ENCODE results near the gene GGT7. TPM values are rescaled to one million over a fixed set of nuclear protein-coding genes. Genes with fewer than 3 reads are reported as not detected.
A peak's percentile ranks its signal among the peaks of the same experiment; 100 is the strongest.

Gene GGT7
- total RNA-seq, 1 experiment from 2014 or later: 3.9 TPM

DNA sequence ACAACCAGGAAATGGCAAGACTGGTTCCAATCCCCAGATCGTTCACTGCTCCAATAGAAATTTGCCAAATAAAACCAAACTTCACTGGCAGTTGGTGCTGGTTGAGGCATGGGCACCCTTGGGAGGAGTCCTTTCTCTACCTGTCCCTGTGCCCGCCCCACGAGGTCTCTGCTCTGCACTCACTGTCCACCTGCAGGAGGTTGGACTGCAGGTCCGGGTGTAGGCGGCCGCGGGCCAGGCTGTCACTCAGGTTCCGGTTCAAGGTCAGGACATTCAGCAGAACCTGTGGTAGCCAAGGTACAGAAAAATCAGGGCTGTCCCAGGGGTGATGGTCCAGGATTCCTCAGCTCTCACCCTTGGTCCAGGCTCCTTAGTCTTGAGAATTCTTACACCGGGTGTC is 22.9 kb downstream of the GGT7 start:
- H3K36me3 ChIP-seq: peaks cover 38% of the 10 kb centered on the region
- DNase-seq (ENCODE audit: low read depth in 1 of 2, low spot score in 2 of 2): no peak
- no peak overlapping the region for H3K4me3 ChIP-seq

DNA sequence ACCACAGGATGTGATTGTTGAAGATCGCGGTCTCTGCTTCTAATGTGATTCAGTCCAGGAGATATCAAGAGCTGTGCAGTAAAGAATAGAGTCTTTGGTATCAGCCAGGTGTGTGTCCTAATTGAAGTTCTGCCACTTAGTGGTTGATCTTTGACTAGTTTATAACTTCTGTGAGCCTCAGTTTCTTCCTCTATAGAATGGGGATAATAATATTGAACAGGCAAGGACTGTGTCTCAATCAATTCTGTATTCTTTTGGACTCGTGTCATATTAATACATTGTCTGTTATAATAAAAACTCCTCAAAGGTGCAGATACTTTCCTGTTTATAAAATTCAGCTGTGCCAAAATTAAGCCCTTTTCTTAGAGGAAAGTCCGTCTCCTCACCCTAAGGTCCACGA is 24.1 kb downstream of the GGT7 start:
- Histone ChIP-seq H3K4me3 (no peak overlapping the region), H3K9me3 (replicated peaks) (no peaks in the 10 kb centered on the region), H3K27me3 (replicated peaks) (no peaks in the 10 kb centered on the region), H3K36me3 (peaks cover 38% of the 10 kb centered on the region), H3K4me1 (replicated peaks) (no peaks in the 10 kb centered on the region), H3K27ac (no peak overlapping the region)
- DNase-seq (ENCODE audit: low read depth in 1 of 2, low spot score in 2 of 2): no peak

More for the DNA sequence above, 22.9 kb downstream of the GGT7 start:
- Histone ChIP-seq H3K27ac (no peak overlapping the region), H3K27me3 (replicated peaks) (no peaks in the 10 kb centered on the region), H3K4me1 (replicated peaks) (no peaks in the 10 kb centered on the region), H3K9me3 (replicated peaks) (no peaks in the 10 kb centered on the region)

DNA sequence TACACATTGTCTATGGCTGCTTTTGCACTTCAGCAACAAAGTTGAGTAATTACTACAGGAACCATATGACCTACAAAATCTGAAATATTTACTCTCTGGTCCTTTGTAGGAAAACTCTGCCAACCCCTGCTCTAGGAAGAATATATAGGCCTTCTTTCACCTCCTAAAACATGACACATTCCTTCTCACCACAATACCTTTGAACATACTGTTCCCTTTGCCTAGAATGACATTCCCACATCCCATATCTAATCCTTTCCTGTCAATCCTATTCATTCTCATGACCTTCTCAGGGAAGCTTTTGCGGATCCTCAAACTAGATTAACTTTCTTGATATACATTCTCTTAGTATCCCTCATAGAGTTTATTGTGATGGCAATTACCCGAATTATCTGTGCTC is 29.2 kb downstream of the GGT7 start:
- no peak overlapping the region for H3K27ac ChIP-seq
- H3K9me3 ChIP-seq (replicated peaks): no peaks in the 10 kb centered on the region
- H3K4me3 ChIP-seq: no peak overlapping the region
- H3K27me3 ChIP-seq (replicated peaks): 0 out of 2 replicates have a peak, but pooled peaks cover 3% of the 10 kb centered on the region
- no peaks in the 10 kb centered on the region for H3K4me1 ChIP-seq (replicated peaks)
- DNase-seq (ENCODE audit: low read depth in 1 of 2, low spot score in 2 of 2): no peak
- H3K36me3 ChIP-seq: 0 out of 2 replicates have a peak, but pooled peaks cover 3% of the 10 kb centered on the region

DNA sequence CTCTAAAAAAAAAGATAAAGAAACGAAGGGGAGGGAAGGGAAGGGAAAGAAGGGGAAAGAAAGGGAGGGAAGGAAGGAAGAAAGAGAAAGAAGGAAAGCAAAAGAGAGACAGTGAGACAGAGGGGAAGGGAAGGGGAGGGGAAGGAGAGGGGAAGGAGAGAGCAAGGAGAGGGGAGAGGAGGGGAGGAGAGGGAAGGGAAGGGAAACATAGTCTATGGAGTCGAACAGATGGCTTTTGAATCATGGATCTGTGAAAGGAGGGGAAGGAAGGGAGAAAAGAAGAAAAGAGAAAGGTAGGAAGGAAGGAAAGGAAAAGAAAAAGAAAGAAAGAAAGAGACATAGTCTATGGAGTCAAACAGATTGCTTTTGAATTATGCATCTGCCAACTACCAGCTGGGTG is 30.5 kb downstream of the GGT7 start:
- no peak overlapping the region for H3K4me3 ChIP-seq
- H3K27me3 ChIP-seq (replicated peaks): peaks cover 3% of the 10 kb centered on the region; the same call in 1 of the 2 replicates
- H3K4me1 ChIP-seq (replicated peaks): no peaks in the 10 kb centered on the region
- no peaks in the 10 kb centered on the region for H3K9me3 ChIP-seq (replicated peaks)
- DNase-seq (ENCODE audit: low read depth in 1 of 2, low spot score in 2 of 2): no peak
- no peaks in the 10 kb centered on the region for H3K36me3 ChIP-seq
- H3K27ac ChIP-seq: no peak overlapping the region

DNA sequence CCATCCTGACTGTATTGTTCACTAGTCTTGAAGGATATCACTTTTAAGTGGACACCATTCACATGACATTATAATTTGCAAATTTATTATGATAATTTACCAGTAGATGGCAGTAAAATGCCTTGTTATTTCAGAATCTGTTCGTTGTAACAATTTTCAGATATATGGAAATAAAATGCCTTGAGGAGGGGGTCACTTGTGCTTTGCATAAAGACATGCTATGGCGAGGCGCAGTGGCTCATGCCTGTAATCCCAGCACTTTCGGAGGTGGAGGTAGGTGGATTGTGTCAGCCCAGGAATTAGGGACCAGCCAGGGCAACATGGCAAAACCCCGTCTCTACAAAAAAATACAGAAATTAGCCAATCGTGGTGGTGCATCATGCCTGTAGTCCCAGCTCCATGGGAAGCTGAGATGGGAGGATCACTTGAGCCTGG is 38.2 kb downstream of the GGT7 start:
- DNase-seq (ENCODE audit: low read depth in 1 of 2, low spot score in 2 of 2): peak in 1 of 2 experiments; percentile 39
- H3K9me3 ChIP-seq (replicated peaks): no peaks in the 10 kb centered on the region
- no peak overlapping the region for H3K27ac ChIP-seq
- H3K36me3 ChIP-seq: no peaks in the 10 kb centered on the region
- H3K4me3 ChIP-seq: no peak overlapping the region
- H3K4me1 ChIP-seq (replicated peaks): no peaks in the 10 kb centered on the region
- peaks cover 10% of the 10 kb centered on the region for H3K27me3 ChIP-seq (replicated peaks)

DNA sequence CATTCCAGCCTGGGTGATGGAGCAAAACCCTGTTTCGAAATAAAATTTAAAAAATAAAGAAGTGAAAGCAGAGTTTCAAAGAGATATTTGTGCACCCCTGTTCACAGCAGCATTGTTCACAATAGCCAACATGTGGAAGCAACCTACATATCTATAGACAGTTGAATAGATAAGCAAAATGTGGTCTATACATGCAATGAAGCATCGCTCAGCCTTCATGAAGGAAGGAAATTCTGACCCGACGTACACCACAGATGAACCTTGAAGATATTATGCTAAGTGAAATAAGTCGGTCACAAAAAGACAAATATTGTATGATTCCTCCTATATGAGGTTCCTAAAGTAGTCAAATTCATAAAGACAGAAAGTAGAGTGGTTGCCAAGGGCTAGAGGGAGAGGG is 40.7 kb downstream of the GGT7 start:
- no peaks in the 10 kb centered on the region for H3K36me3 ChIP-seq
- no peaks in the 10 kb centered on the region for H3K4me1 ChIP-seq (replicated peaks)
- no peak for DNase-seq (ENCODE audit: low read depth in 1 of 2, low spot score in 2 of 2)
- no peaks in the 10 kb centered on the region for H3K9me3 ChIP-seq (replicated peaks)
- H3K4me3 ChIP-seq: no peak overlapping the region
- peaks cover 10% of the 10 kb centered on the region for H3K27me3 ChIP-seq (replicated peaks)
- H3K27ac ChIP-seq: no peak overlapping the region

DNA sequence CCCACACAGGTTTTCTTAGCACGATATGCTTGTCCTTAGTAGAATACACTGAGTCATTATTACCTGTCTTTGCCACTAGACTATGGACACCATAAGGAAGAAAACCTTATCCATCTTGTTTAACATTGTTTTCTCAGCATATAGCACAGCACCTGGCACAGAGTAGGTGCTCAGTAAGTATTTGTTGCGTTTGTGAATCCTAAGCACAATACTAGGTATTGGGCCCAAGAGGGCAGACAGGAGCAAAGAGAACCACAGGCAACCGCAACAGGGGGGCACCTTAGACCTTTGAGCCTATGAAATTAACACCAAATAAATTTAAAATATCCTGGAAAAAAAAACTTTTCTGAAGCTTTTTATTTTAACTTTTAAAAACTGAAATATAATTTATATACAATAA is 43.5 kb downstream of the GGT7 start:
- H3K27me3 ChIP-seq (replicated peaks): peaks cover 10% of the 10 kb centered on the region
- H3K4me3 ChIP-seq: no peak overlapping the region
- no peak overlapping the region for H3K27ac ChIP-seq
- DNase-seq (ENCODE audit: low read depth in 1 of 2, low spot score in 2 of 2): no peak
- H3K36me3 ChIP-seq: peaks cover 6% of the 10 kb centered on the region
- no peaks in the 10 kb centered on the region for H3K9me3 ChIP-seq (replicated peaks)
- H3K4me1 ChIP-seq (replicated peaks): peaks cover 9% of the 10 kb centered on the region

DNA sequence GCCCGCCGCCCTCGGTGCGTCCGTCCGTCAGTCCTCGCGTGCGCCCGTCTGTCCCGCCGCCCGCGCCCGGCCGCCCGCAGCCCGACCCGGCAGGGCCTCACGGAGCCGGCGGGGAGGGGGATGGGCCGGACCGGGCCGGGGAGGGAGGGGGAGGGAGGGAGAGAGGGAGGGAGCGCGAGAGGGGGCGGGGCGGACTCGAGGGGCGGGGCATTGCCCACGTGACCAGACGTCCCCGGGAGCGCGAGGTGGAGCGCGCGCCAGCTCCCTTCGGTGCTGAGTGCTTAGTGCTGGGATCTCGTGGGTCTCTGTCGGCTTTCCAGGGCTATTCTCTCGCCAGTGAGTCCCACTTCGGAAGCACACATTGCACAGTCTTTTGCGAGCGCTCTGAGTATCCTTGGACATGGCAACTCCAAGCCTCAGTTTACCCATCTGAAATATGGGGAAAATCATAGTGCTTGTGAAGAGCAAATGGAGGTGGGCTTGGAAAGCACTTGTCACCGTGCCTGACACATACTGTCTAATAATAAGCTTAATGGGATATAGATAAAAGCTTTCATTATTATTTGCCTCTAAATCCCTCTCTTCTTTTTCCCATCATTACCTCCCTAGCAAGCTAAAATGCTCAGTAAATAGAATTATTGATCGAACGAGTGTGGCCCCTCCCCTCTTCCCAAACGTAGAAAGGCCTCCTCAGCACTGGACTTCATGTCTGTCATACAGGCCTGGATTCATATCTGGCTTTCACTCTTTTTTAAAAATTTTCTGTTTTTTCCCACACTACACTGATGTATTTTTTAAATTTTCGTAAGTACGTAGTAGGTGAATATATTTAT is 46.9 kb downstream of the GGT7 start, which contains the start of gene NCOA6:
Gene NCOA6, minus strand, starts transcription at position 122 of the 833 bp plus-strand sequence. CDS start 43,296 bp downstream, outside the sequence.
- Histone ChIP-seq H3K36me3 (peaks cover 11% of the 10 kb centered on the region), H3K9me3 (replicated peaks) (no peaks in the 10 kb centered on the region), H3K27me3 (replicated peaks) (0 out of 2 replicates have a peak, but pooled peaks cover 3% of the 10 kb centered on the region), H3K4me3 (peak within 1 kb of the TSS; percentile 99), H3K4me1 (replicated peaks) (peaks cover 11% of the 10 kb centered on the region), H3K27ac (peak within 1 kb of the TSS; percentile 82)
- peak; percentile 50 to 85 for DNase-seq (ENCODE audit: low read depth in 1 of 2, low spot score in 2 of 2)

DNA sequence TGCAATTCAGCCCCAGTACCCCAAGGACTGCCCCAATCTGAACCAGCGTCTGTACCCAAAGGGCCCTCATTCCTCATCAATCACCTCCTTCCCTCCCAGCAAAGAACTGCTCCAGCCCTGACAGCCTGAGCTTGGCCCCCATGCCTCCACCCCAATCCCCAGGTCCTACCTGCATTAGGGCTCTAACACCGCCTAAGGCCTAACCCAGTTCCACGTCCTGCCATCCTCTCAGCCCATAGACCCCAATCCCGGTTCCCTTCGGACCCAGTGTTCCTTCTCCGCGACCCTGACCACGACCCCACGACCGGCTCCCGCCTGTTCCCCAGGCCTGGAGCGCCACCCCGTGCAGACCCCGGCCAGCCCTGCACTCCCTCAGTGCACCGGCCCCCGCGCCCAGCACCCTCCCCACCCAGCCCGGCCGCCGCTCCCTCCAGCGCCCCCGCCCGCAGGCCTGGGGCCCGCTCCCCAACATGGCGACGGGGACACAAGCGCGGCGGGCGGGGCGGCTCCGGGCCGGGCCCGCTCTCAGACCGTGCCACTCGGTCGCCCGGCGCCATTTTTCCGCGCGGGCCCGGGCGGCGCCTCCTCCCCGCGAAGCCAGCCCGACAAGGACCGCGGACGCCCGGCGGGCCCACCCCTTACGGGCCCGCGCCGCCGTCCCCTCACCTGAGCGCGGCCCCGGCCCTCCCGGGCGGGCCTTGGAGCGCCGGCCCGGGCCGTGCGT is 47.7 kb downstream of the GGT7 start:
- peak in 1 of 2 experiments; percentile 60 for DNase-seq (ENCODE audit: low read depth in 1 of 2, low spot score in 2 of 2)
- Histone ChIP-seq H3K4me3 (peak overlapping the region; percentile 99), H3K4me1 (replicated peaks) (peaks cover 11% of the 10 kb centered on the region), H3K27ac (peak overlapping the region; percentile 82), H3K36me3 (peaks cover 11% of the 10 kb centered on the region), H3K9me3 (replicated peaks) (no peaks in the 10 kb centered on the region), H3K27me3 (replicated peaks) (0 out of 2 replicates have a peak, but pooled peaks cover 3% of the 10 kb centered on the region)

DNA sequence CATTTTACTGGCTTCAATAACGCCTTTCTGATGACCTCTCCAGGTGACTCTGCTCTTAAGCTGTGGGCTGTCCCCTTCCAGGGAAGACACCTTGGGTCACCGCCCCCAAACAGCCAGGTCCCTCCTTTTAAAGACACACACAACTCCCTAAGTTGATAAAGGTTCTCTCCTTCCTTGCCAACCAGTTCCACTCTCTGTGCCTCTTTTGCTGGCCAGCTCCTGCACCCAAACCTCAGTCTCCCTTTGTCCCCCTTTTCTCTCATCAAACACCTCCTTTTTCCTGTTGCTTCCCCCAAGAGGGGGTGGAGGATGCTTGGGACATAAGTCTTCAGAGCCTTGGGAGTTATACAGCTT is 48.2 kb downstream of the GGT7 start:
- H3K4me3 ChIP-seq: peak overlapping the region; percentile 99
- H3K4me1 ChIP-seq (replicated peaks): peaks cover 11% of the 10 kb centered on the region
- H3K36me3 ChIP-seq: peaks cover 11% of the 10 kb centered on the region
- H3K9me3 ChIP-seq (replicated peaks): no peaks in the 10 kb centered on the region
- peak overlapping the region; percentile 82 for H3K27ac ChIP-seq
- H3K27me3 ChIP-seq (replicated peaks): 0 out of 2 replicates have a peak, but pooled peaks cover 3% of the 10 kb centered on the region
- DNase-seq (ENCODE audit: low read depth in 1 of 2, low spot score in 2 of 2): peak; percentile 51 to 52

DNA sequence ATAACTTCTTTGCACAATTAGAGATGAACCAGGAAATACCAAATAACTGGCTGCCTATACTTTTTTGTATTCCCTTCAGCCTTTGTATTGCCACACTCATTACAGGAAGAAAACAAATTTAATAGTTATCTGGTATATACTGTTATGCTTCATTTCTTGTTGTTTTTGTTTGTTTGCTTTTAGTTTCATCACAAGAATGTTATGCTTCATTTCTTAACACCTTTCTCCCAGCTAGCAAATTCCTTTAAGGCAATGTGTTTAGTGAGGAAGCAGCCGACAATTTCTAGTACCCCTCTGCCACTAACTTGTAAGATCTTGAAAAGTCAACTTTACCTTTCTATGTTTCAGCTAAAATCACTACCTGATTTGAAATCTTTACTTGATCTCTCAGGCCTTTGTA is 48.6 kb downstream of the GGT7 start:
- Histone ChIP-seq H3K36me3 (peaks cover 11% of the 10 kb centered on the region), H3K4me3 (peak overlapping the region; percentile 99), H3K9me3 (replicated peaks) (no peaks in the 10 kb centered on the region), H3K27ac (no peak overlapping the region), H3K27me3 (replicated peaks) (0 out of 2 replicates have a peak, but pooled peaks cover 3% of the 10 kb centered on the region), H3K4me1 (replicated peaks) (peaks cover 11% of the 10 kb centered on the region)
- DNase-seq (ENCODE audit: low read depth in 1 of 2, low spot score in 2 of 2): no peak

DNA sequence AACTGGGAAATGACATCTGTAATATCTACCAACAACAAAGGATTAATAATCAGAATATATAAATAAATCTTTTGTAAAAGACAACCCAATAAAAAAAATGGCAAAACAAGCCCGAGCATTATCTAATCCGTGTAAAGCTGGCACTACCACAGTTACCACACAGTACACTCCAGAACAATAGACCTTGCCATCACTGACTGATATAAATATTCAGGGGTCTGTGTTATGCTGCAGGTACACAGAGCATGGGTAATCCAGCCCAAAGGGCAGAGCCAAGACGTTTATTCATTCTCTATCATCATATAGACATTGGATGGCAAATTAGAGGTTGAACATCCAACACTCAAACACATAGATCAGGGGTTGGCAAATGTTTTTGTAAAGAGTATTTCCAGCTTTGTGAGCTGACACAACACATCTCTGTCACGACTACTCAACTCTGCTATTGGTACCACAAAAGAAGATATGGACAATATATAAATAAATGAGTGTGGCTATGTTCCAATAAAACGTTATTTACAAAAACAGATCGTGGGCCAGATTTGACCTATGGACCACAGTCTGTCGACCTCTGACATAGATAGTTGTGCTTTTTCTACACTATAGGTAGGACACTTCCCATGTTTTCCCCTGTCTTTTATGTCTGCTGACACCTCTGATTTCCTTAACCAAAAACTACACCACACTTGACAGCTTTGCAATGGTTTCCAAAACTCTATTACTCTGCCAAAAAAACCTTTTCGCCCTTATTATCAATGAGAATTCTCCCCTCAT is 51.7 kb downstream of the GGT7 start:
- Histone ChIP-seq H3K27me3 (replicated peaks) (no peaks in the 10 kb centered on the region), H3K4me3 (no peak overlapping the region), H3K9me3 (replicated peaks) (no peaks in the 10 kb centered on the region), H3K27ac (no peak overlapping the region), H3K36me3 (peaks cover 11% of the 10 kb centered on the region), H3K4me1 (replicated peaks) (peaks cover 13% of the 10 kb centered on the region)
- no peak for DNase-seq (ENCODE audit: low read depth in 1 of 2, low spot score in 2 of 2)

DNA sequence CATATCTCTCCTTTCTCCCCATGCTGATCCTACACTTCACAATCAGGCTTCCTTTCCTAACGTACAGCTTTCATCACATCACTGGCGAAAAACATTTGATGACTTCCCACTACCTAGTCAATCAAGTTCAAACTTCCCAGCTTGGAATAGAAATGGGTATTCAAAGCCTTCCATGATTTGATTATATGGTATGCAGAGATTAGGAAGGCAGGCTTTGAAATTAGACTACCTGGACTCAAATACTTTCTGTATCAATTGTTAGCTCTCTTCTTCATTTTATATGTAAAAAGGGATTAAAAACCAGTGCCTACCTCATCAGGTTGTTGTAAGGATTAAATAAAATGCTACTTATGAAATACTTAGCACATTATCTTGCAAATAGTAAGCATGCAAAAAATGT is 54.9 kb downstream of the GGT7 start:
- H3K4me3 ChIP-seq: no peak overlapping the region
- H3K9me3 ChIP-seq (replicated peaks): no peaks in the 10 kb centered on the region
- H3K27ac ChIP-seq: no peak overlapping the region
- no peak for DNase-seq (ENCODE audit: low read depth in 1 of 2, low spot score in 2 of 2)
- peaks cover 4% of the 10 kb centered on the region for H3K36me3 ChIP-seq
- peaks cover 9% of the 10 kb centered on the region; the same call in 1 of the 2 replicates for H3K4me1 ChIP-seq (replicated peaks)
- no peaks in the 10 kb centered on the region for H3K27me3 ChIP-seq (replicated peaks)
